ENCODE results near the gene FAM200C.

Gene FAM200C

GRCh38 chr5:160418561-160419457, 19.0 kb upstream of the FAM200C start, which contains the start of gene SLU7:
Gene SLU7, minus strand, starts transcription at chr5:160419081. Its CDS starts 3,787 bp downstream, at chr5:160415294.
- peak; percentile 81 for ATAC-seq
- TF ChIP-seq ZNF70 (CRISPR knock-in tag; IDR thresholded peaks at IDR 0.05), result no peak
- no peak for TF ChIP-seq ZNF8 (CRISPR knock-in tag; IDR thresholded peaks at IDR 0.05)
- no peak for TF ChIP-seq PATZ1 (CRISPR knock-in tag; IDR thresholded peaks at IDR 0.05; ENCODE audit: borderline replicate concordance)
- no peak for TF ChIP-seq TCF4 (CRISPR knock-in tag; IDR thresholded peaks at IDR 0.05; ENCODE audit: borderline replicate concordance)
- TF ChIP-seq TOX (CRISPR knock-in tag; IDR thresholded peaks at IDR 0.05; ENCODE audit: borderline replicate concordance), result no peak
- TF ChIP-seq CSDC2 (CRISPR knock-in tag; IDR thresholded peaks at IDR 0.05), result no peak
- no peak for TF ChIP-seq OSR1 (CRISPR knock-in tag; IDR thresholded peaks at IDR 0.05)
- TF ChIP-seq SNAI2 (CRISPR knock-in tag; IDR thresholded peaks at IDR 0.05), result no peak
- TF ChIP-seq ISL1 (CRISPR knock-in tag; IDR thresholded peaks at IDR 0.05), result no peak
- no peak for TF ChIP-seq GLIS3 (CRISPR knock-in tag; IDR thresholded peaks at IDR 0.05)
- no peak for TF ChIP-seq ZNF565 (CRISPR knock-in tag; conservative IDR thresholded peaks at IDR 0.05; ENCODE audit: low read depth)
- no peak for TF ChIP-seq CSRNP3 (CRISPR knock-in tag; IDR thresholded peaks at IDR 0.05)
- no peak for TF ChIP-seq RARB (CRISPR knock-in tag; IDR thresholded peaks at IDR 0.05)
- no peak for TF ChIP-seq ESRRG (CRISPR knock-in tag; IDR thresholded peaks at IDR 0.05)
- TF ChIP-seq TSHZ2 (CRISPR knock-in tag; IDR thresholded peaks at IDR 0.05), result no peak
- no peak for TF ChIP-seq PPARA (CRISPR knock-in tag; IDR thresholded peaks at IDR 0.05; ENCODE audit: borderline replicate concordance)

- ATAC-seq, result peak; percentile 31; the same call in 2 of the 3 replicates
- TF ChIP-seq CSDC2 (CRISPR knock-in tag; IDR thresholded peaks at IDR 0.05) (no peak), ISL1 (CRISPR knock-in tag; IDR thresholded peaks at IDR 0.05) (no peak), ZFP3 (CRISPR knock-in tag; IDR thresholded peaks at IDR 0.05) (no peak), ZNF70 (CRISPR knock-in tag; IDR thresholded peaks at IDR 0.05) (no peak), ZC3H10 (CRISPR knock-in tag; IDR thresholded peaks at IDR 0.05) (no peak), PPARA (CRISPR knock-in tag; IDR thresholded peaks at IDR 0.05; ENCODE audit: borderline replicate concordance) (no peak), OSR1 (CRISPR knock-in tag; IDR thresholded peaks at IDR 0.05) (no peak), PATZ1 (CRISPR knock-in tag; IDR thresholded peaks at IDR 0.05; ENCODE audit: borderline replicate concordance) (no peak), SNAI2 (CRISPR knock-in tag; IDR thresholded peaks at IDR 0.05) (no peak), ZNF8 (CRISPR knock-in tag; IDR thresholded peaks at IDR 0.05) (no peak), TCF4 (CRISPR knock-in tag; IDR thresholded peaks at IDR 0.05; ENCODE audit: borderline replicate concordance) (no peak), TOX (CRISPR knock-in tag; IDR thresholded peaks at IDR 0.05; ENCODE audit: borderline replicate concordance) (no peak), POU6F1 (CRISPR knock-in tag; IDR thresholded peaks at IDR 0.05; ENCODE audit: borderline replicate concordance, low read depth) (no peak), BACH2 (CRISPR knock-in tag; IDR thresholded peaks at IDR 0.05; ENCODE audit: borderline replicate concordance) (no peak), ARNTL (CRISPR knock-in tag; IDR thresholded peaks at IDR 0.05; ENCODE audit: borderline replicate concordance, low read depth) (no peak), ESRRG (CRISPR knock-in tag; IDR thresholded peaks at IDR 0.05) (no peak)
Observed at GRCh38 chr5:160398806-160399205, 1.0 kb downstream of the FAM200C start.
